Breast epithelium (tissue), 3 donors: ENCODE measurements around the gene UACA.

ENCODE experiments used
- CTCF ChIP-seq, 3 donors: fragments of 450-650 bp; IDR thresholded peaks; one replicate each; pipeline ENCODE4 v1.5.1; 2016 to 2017; ENCODE audit warnings: antibody characterized with exemption in 3 of 3, mild to moderate bottlenecking in 3 of 3, moderate library complexity in 3 of 3
- POLR2A ChIP-seq: fragments of 450-650 bp; IDR thresholded peaks from one replicate; pipeline ENCODE4 v1.6.1; 2016; ENCODE audit warnings: antibody characterized with exemption, mild to moderate bottlenecking, moderate library complexity
- POLR2AphosphoS5 ChIP-seq, 3 donors: sonication (generic); formaldehyde crosslinking; IDR thresholded peaks; one replicate each; pipeline ENCODE4 v1.6.1; 2017; ENCODE audit warnings: antibody characterized with exemption in 3 of 3

- TF ChIP-seq CTCF (IDR thresholded peaks at IDR 0.05) (no peak), POLR2AphosphoS5 (IDR thresholded peaks at IDR 0.05) (no peak), POLR2A (no peak)
These were observed 112.0 kb downstream of the UACA start for GRCh38 chr15:70651303-70651845.
